ENCODE data around the gene FAM3C.

FAM3C gene

GRCh38 chr7:121371367-121371766 is 24.7 kb downstream of the FAM3C start:
- TF ChIP-seq, protein P1, sequence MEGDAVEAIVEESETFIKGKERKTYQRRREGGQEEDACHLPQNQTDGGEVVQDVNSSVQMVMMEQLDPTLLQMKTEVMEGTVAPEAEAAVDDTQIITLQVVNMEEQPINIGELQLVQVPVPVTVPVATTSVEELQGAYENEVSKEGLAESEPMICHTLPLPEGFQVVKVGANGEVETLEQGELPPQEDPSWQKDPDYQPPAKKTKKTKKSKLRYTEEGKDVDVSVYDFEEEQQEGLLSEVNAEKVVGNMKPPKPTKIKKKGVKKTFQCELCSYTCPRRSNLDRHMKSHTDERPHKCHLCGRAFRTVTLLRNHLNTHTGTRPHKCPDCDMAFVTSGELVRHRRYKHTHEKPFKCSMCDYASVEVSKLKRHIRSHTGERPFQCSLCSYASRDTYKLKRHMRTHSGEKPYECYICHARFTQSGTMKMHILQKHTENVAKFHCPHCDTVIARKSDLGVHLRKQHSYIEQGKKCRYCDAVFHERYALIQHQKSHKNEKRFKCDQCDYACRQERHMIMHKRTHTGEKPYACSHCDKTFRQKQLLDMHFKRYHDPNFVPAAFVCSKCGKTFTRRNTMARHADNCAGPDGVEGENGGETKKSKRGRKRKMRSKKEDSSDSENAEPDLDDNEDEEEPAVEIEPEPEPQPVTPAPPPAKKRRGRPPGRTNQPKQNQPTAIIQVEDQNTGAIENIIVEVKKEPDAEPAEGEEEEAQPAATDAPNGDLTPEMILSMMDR (IDR thresholded peaks at IDR 0.05): no peak

DNA sequence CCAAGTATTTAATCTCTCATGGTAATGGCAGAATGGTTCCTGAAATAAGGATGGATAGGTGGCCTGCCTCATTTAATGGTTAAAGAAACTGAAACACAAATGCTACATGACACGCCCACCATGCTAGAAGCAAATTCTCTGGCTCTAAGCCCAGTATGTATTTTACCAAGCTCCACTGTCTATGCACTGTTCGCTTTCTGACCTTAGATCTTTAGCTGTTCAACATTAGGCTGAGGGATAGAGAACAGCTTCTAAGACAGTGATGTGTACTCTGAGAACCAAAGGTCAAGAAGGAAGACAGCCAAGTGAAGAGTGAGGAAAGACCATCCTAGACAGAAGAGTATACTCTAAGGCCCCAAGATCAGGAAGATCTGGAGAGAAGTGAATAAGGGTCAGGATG is 26.6 kb downstream of the FAM3C start:
- TF ChIP-seq, protein P1 (IDR thresholded peaks at IDR 0.05): no peak

GRCh38 chr7:121366852-121367431 is 29.2 kb downstream of the FAM3C start:
- TF ChIP-seq, protein P1 (IDR thresholded peaks at IDR 0.05): peak; percentile 84

- TF ChIP-seq, protein P1 (IDR thresholded peaks at IDR 0.05): no peak
Observed at GRCh38 chr7:121360564-121360963, 35.5 kb downstream of the FAM3C start.

GRCh38 chr7:121355574-121355973 is 40.5 kb downstream of the FAM3C start:
- TF ChIP-seq, protein P1 (IDR thresholded peaks at IDR 0.05): no peak

DNA sequence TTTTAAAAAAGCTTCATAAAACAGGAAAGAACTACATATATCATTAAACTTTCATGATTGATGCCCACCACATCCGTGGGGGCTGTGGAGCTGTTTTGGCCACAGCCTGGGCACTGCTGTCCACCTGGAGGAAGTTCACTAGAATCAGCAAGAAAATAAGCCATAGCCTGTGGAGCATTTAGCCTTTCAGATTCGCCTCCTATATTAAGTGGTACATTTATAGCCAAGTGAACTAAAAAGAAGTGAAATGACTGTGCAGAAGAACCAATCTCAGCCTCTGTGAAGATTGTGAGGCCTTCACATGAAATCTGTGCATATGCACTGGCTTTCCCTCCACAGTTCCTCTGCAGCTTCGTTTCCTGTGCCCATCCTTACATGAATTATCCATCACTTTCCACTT is 43.8 kb downstream of the FAM3C start:
- TF ChIP-seq, protein P1 (IDR thresholded peaks at IDR 0.05): no peak

DNA sequence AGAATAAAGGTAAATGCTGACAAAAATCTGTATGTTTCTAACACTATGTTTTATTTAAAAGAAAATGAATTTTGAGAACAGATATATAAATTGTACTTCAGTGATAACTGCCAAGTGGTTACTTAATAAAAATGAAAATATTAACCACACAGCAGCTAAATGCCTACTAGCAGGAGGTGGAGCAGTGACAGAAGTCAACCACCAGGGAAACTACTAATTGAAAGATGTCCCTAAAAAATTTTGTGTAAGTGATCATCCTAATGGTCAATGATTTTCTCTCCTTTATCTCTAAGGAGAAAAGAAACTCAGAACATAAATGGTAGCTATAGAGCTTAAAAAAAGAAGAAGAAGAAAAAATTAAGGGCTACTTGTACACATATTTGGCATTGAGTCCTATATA is 44.4 kb downstream of the FAM3C start:
- TF ChIP-seq, protein P1 (IDR thresholded peaks at IDR 0.05): no peak

GRCh38 chr7:121344497-121344896 is 51.6 kb downstream of the FAM3C start:
- TF ChIP-seq, protein P1 (IDR thresholded peaks at IDR 0.05): no peak

All from LNCAP (cell line).